Upper lobe of left lung (tissue), 6 donors: ENCODE data around the gene EXOC8. TPM values are rescaled to one million over a fixed set of nuclear protein-coding genes. Genes with fewer than 3 reads are reported as not detected.

Experiments used
- ATAC-seq, 2 donors: fragments of 200-7000 bp; cut with Tn5 transposase; one replicate each; pipeline ENCODE4 v1.9.1; 2022; ENCODE audit warnings: mild to moderate bottlenecking in 2 of 2, moderate library complexity in 2 of 2; ENCODE audit not compliant: low FRiP score in 2 of 2
- DNase-seq, 2 donors: peaks; one replicate each; pipeline ENCODE4 v3.0.0-alpha.2; 2019 to 2020
- H3K27ac ChIP-seq, 4 donors: fragments of 200-600 bp; sonication (generic); one replicate each; pipeline ENCODE4 v1.5.1; 2016 to 2019
- H3K27me3 ChIP-seq, 4 donors: fragments of 200-600 bp; sonication (generic); one replicate each; pipeline ENCODE4 v1.5.1; 2017 to 2019
- H3K36me3 ChIP-seq, 4 donors: fragments of 200-600 bp; sonication (generic); one replicate each; pipeline ENCODE4 v1.5.1; 2016 to 2019
- H3K4me1 ChIP-seq, 4 donors: fragments of 200-600 bp; sonication (generic); one replicate each; pipeline ENCODE4 v1.5.1; 2018 to 2019
- H3K4me3 ChIP-seq, 4 donors: fragments of 200-600 bp; sonication (generic); one replicate each; pipeline ENCODE4 v1.5.1; 2017 to 2019; ENCODE audit warnings: mild to moderate bottlenecking in 2 of 4, moderate library complexity in 1 of 4
- H3K9me3 ChIP-seq, 4 donors: fragments of 200-600 bp; sonication (generic); one replicate each; pipeline ENCODE4 v1.5.1; 2018 to 2019
- EP300 ChIP-seq, 4 donors: sonication (generic); formaldehyde crosslinking; IDR thresholded peaks; one replicate each; pipeline ENCODE4 v1.5.1; 2017; ENCODE audit warnings: antibody characterized with exemption in 4 of 4, control low read depth in 2 of 4
- POLR2A ChIP-seq, 4 donors: fragments of 450-650 bp; IDR thresholded peaks; one replicate each; pipeline ENCODE4 v1.5.1; 2016 to 2017; ENCODE audit warnings: antibody characterized with exemption in 4 of 4, mild to moderate bottlenecking in 2 of 4
- POLR2AphosphoS5 ChIP-seq, 2 donors: sonication (generic); formaldehyde crosslinking; IDR thresholded peaks; one replicate each; pipeline ENCODE4 v1.5.1; 2017; ENCODE audit warnings: antibody characterized with exemption in 2 of 2
- WGBS, 2 donors: methylation state at CpG; one replicate each; pipeline ENCODE4 v1.1.5; 2017 to 2018; 5-methylcytosine and 5-hydroxymethylcytosine counted together
- total RNA-seq, 6 donors: library from RNA; depleted of rRNA in 4 of 6; stranded (reverse); fragments of >200 nt in 4 of 6; gene quantifications; one replicate each; pipeline versions ENCODE4 v1.1.0 to v1.2.1, GENCODE V29; 2016 to 2021
- TF ChIP-seq, protein P1 (sequence below), 6 experiments: fragments of 450-650 bp in 4 of 6; fragments of 200-600 bp in 2 of 6; sonication (generic) in 2 of 6; IDR thresholded peaks; one replicate each; pipeline ENCODE4 v1.5.1; 2016 to 2019; ENCODE audit warnings: antibody characterized with exemption in 6 of 6
- donor health status: DM: no; HTN: no; CAD: no; lungs with moderate emphysema.
- donor health status: DM: no; HTN: yes; CAD: no; lungs with severe emphysema.

Gene EXOC8
- total RNA-seq, 6 donors from 2014 or later: 16.3 to 24.7 (median 17.5) TPM

- no peaks in the 10 kb centered on the region for H3K36me3 ChIP-seq
- ATAC-seq (no peak), DNase-seq (no peak)
- no peak overlapping the region for H3K4me3 ChIP-seq
- TF ChIP-seq POLR2AphosphoS5 (IDR thresholded peaks at IDR 0.05) (no peak), POLR2A (IDR thresholded peaks at IDR 0.05) (no peak), EP300 (IDR thresholded peaks at IDR 0.05) (no peak)
- TF ChIP-seq, protein P1, sequence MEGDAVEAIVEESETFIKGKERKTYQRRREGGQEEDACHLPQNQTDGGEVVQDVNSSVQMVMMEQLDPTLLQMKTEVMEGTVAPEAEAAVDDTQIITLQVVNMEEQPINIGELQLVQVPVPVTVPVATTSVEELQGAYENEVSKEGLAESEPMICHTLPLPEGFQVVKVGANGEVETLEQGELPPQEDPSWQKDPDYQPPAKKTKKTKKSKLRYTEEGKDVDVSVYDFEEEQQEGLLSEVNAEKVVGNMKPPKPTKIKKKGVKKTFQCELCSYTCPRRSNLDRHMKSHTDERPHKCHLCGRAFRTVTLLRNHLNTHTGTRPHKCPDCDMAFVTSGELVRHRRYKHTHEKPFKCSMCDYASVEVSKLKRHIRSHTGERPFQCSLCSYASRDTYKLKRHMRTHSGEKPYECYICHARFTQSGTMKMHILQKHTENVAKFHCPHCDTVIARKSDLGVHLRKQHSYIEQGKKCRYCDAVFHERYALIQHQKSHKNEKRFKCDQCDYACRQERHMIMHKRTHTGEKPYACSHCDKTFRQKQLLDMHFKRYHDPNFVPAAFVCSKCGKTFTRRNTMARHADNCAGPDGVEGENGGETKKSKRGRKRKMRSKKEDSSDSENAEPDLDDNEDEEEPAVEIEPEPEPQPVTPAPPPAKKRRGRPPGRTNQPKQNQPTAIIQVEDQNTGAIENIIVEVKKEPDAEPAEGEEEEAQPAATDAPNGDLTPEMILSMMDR (IDR thresholded peaks at IDR 0.05): no peak
- peaks cover 18 to 20% (median 19%) of the 10 kb centered on the region in 4 donors for H3K4me1 ChIP-seq
- no peaks in the 10 kb centered on the region for H3K27me3 ChIP-seq
- 90 to 93% methylated on average over 7 of the region's 7 CpGs for WGBS, 2 donors
- no peaks in the 10 kb centered on the region for H3K9me3 ChIP-seq
- no peak overlapping the region for H3K27ac ChIP-seq
Observed at GRCh38 chr1:231329483-231329882, 8.2 kb downstream of the EXOC8 start.

DNA sequence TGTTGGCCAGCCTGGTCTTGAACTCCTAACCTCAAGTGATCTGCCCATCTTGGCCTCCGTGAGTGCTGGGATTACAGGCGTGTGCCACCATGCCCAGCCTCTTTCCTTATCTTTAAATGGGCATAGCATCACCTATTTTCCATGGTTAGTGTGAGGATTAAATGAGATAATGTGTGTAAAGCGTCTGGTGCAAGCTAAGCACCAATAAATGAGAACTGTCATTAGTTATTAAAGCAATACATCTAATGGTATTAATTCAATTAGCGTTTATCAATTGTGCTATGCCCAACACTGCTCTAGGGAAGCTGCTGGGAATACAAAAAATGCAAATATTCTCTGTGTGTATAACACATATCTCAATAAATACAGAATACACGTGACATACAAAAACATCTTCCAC, 10.0 kb downstream of the EXOC8 start:
- ATAC-seq: no peak
- no peak overlapping the region for H3K27ac ChIP-seq
- WGBS, 2 donors: 84 to 89% methylated on average over 5 of the region's 5 CpGs
- TF ChIP-seq, protein P1 (IDR thresholded peaks at IDR 0.05): no peak
- TF ChIP-seq EP300 (IDR thresholded peaks at IDR 0.05): no peak
- TF ChIP-seq POLR2AphosphoS5 (IDR thresholded peaks at IDR 0.05): no peak
- TF ChIP-seq POLR2A (IDR thresholded peaks at IDR 0.05): no peak
- no peaks in the 10 kb centered on the region for H3K9me3 ChIP-seq
- H3K27me3 ChIP-seq: no peaks in the 10 kb centered on the region
- peaks cover 0 to under 1% (median under 1%) of the 10 kb centered on the region in 4 donors for H3K4me1 ChIP-seq
- H3K36me3 ChIP-seq: no peaks in the 10 kb centered on the region
- H3K4me3 ChIP-seq: no peak overlapping the region
- no peak for DNase-seq

GRCh38 chr1:231326248-231326647, 11.4 kb downstream of the EXOC8 start:
- no peaks in the 10 kb centered on the region for H3K27me3 ChIP-seq
- no peak for ATAC-seq
- no peaks in the 10 kb centered on the region for H3K36me3 ChIP-seq
- no peaks in the 10 kb centered on the region for H3K4me1 ChIP-seq
- no peak overlapping the region for H3K4me3 ChIP-seq
- TF ChIP-seq EP300 (IDR thresholded peaks at IDR 0.05): no peak
- H3K9me3 ChIP-seq: no peaks in the 10 kb centered on the region
- no peak overlapping the region for H3K27ac ChIP-seq
- WGBS, 2 donors: 65 to 68% methylated on average over 1 of the region's 1 CpG
- DNase-seq: no peak

GRCh38 chr1:231324660-231325059, 13.0 kb downstream of the EXOC8 start:
- DNase-seq (no peak), ATAC-seq (no peak)
- H3K4me3 ChIP-seq: no peak overlapping the region
- no peak overlapping the region for H3K27ac ChIP-seq
- no peaks in the 10 kb centered on the region for H3K27me3 ChIP-seq
- H3K9me3 ChIP-seq: no peaks in the 10 kb centered on the region
- no peaks in the 10 kb centered on the region for H3K36me3 ChIP-seq
- TF ChIP-seq, protein P1 (IDR thresholded peaks at IDR 0.05): no peak
- TF ChIP-seq POLR2AphosphoS5 (IDR thresholded peaks at IDR 0.05): no peak
- TF ChIP-seq EP300 (IDR thresholded peaks at IDR 0.05): no peak
- no peak for TF ChIP-seq POLR2A (IDR thresholded peaks at IDR 0.05)
- 85 to 89% methylated on average over 5 of the region's 5 CpGs for WGBS, 2 donors
- no peaks in the 10 kb centered on the region for H3K4me1 ChIP-seq

- Histone ChIP-seq H3K9me3 (no peaks in the 10 kb centered on the region), H3K27me3 (no peaks in the 10 kb centered on the region), H3K4me3 (no peak overlapping the region), H3K27ac (no peak overlapping the region), H3K36me3 (no peaks in the 10 kb centered on the region), H3K4me1 (no peaks in the 10 kb centered on the region)
- DNase-seq (no peak), ATAC-seq (no peak)
- TF ChIP-seq POLR2AphosphoS5 (IDR thresholded peaks at IDR 0.05): no peak
- 66 to 72% methylated on average over 7 of the region's 7 CpGs for WGBS, 2 donors
Observed at GRCh38 chr1:231322880-231323530, 14.6 kb downstream of the EXOC8 start.

GRCh38 chr1:231319080-231319479, 18.6 kb downstream of the EXOC8 start:
- no peak for DNase-seq
- ATAC-seq: peak in 1 of 2 donors; percentile 51
- Histone ChIP-seq H3K27ac (no peak overlapping the region), H3K4me1 (no peaks in the 10 kb centered on the region), H3K9me3 (no peaks in the 10 kb centered on the region), H3K36me3 (no peaks in the 10 kb centered on the region), H3K27me3 (no peaks in the 10 kb centered on the region), H3K4me3 (no peak overlapping the region)
- no peak for TF ChIP-seq POLR2A (IDR thresholded peaks at IDR 0.05)
- no peak for TF ChIP-seq POLR2AphosphoS5 (IDR thresholded peaks at IDR 0.05)
- no peak for TF ChIP-seq EP300 (IDR thresholded peaks at IDR 0.05)
- TF ChIP-seq, protein P1 (IDR thresholded peaks at IDR 0.05): no peak
- WGBS, 2 donors: 90 to 91% methylated on average over 9 of the region's 9 CpGs
